ENCODE results near the gene GPC1.

GRCh38 chr2:240460781-240461431, 25.4 kb downstream of the GPC1 start:
- TF ChIP-seq POLR2A (IDR thresholded peaks at IDR 0.05) (no peak), CTCF (IDR thresholded peaks at IDR 0.05) (no peak)

Measured in heart left ventricle (tissue), 13 donors.